DND-41 (cell line): ENCODE results near the gene IL1RN.

Source experiments
- CTCF ChIP-seq: IDR thresholded peaks from 2 replicates; pipeline ENCODE4 v1.5.1; 2012; ENCODE audit warnings: borderline replicate concordance, low read length, moderate library complexity, mild to moderate bottlenecking; ENCODE audit not compliant: poor library complexity, severe bottlenecking; ENCODE audit errors: extremely low read depth
- EZH2 ChIP-seq: IDR thresholded peaks from 3 replicates; pipeline ENCODE4 v1.6.1; 2012; ENCODE audit warnings: borderline replicate concordance, low read depth, mild to moderate bottlenecking, moderate library complexity, low read length, inconsistent platforms; ENCODE audit not compliant: severe bottlenecking

DNA sequence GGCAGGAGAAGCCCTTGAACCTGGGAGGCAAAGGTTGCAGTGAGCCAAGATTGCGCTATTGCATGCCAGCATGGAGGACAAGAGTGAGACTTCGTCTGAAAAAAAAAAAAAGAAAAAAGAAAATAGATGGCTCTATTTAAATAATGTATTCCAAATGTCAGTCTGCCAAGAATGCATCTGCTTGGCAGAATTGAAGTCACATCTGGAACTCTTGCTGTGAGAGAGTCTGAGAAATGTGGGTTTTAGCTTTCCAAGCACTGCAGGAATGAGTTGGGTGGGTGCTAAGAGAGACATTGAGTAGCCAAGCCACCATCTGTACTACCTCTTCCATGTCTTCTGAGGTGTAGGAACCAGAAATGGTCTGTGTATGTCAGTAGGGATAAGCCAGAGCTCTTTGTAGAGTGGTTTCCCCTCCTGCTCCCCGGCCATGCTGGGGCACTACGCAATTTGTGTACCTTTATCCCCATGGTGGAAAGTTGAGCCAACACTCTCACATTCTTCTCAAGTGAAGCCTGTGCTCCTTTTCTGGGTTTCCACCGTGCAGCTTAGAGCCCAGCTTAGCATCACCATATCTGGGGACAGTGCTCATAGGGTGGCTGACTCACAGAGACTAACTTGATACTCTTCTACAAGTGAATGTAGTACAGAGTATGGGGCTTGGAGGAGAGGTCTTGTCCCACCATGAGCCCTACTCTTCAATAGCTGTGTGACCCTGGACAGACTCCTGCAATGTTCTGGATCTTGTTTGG lies 34.4 kb upstream of the IL1RN start:
- TF ChIP-seq CTCF (no peak), EZH2 (no peak)
